Activated T-helper 2 cell treated with anti-CD3 and anti-CD28 coated beads, Interferon-gamma antibody, Interleukin-2, Interleukin-4, amounts not matched to agents 10 μg/mL and 5 μg/mL and 100 μg/mL, durations not matched to agents 14 hours and 24 hours and 36 hours (primary cell): ENCODE data around the gene MRPL43. TPM values are rescaled to one million over a fixed set of nuclear protein-coding genes. Genes with fewer than 3 reads are reported as not detected.

Source experiments
- DNase-seq: peaks from one replicate; pipeline ENCODE4 v3.0.0; 2021; ENCODE audit warnings: low spot score
- H3K27ac Mint-ChIP-seq: one replicate; pipeline ENCODE4 v1.8.0; 2021; ENCODE audit warnings: mixed read lengths
- H3K27me3 Mint-ChIP-seq: one replicate; pipeline ENCODE4 v1.8.0; 2021; ENCODE audit warnings: low read depth, mixed read lengths
- H3K36me3 Mint-ChIP-seq: one replicate; pipeline ENCODE4 v1.8.0; 2021; ENCODE audit warnings: low read depth, mixed read lengths
- H3K4me1 Mint-ChIP-seq: one replicate; pipeline ENCODE4 v1.8.0; 2021; ENCODE audit warnings: low read depth, mixed read lengths
- H3K4me3 Mint-ChIP-seq: one replicate; pipeline ENCODE4 v1.8.0; 2021; ENCODE audit warnings: low read depth, mild to moderate bottlenecking, moderate library complexity, mixed read lengths
- H3K9me3 Mint-ChIP-seq: one replicate; pipeline ENCODE4 v1.8.0; 2021; ENCODE audit warnings: mixed read lengths
- intact Hi-C: fragments of 100-400 bp; cut with micrococcal nuclease; formaldehyde crosslinking; loops from one replicate; pipeline ENCODE4 v1.15.1; 2023
- total RNA-seq: library from RNA; stranded (reverse); gene quantifications from 2 replicates; pipeline ENCODE4 v1.2.3, GENCODE V29; 2022

Gene MRPL43
- total RNA-seq, 1 donor from 2014 or later: 62.7 TPM

GRCh38 chr10:100970914-100971811 is 16.1 kb downstream of the MRPL43 start:
- Mint-ChIP-seq H3K27me3 (no peaks in the 10 kb centered on the region), H3K4me3 (peak overlapping the region; percentile 49), H3K36me3 (no peaks in the 10 kb centered on the region), H3K9me3 (no peaks in the 10 kb centered on the region), H3K4me1 (peaks cover 2% of the 10 kb centered on the region), H3K27ac (no peak overlapping the region)
- intact Hi-C loops: no loop called here
- DNase-seq: no peak

- no peak for DNase-seq
- Mint-ChIP-seq H3K27me3 (no peaks in the 10 kb centered on the region), H3K4me3 (peak overlapping the region; percentile 36)
Observed at GRCh38 chr10:100970076-100970913, 17.0 kb downstream of the MRPL43 start.

GRCh38 chr10:100969187-100970075 is 17.9 kb downstream of the MRPL43 start, which contains the start of gene SEMA4G:
Gene SEMA4G (plus strand): TSS chr10:100969504. CDS start chr10:100972913, 3,409 bp downstream.
- no peak for DNase-seq
- intact Hi-C loops: loop anchor here (5.0 kb wide), 1 partner anchor 43 kb away; no protein-coding TSS in a partner anchor
- Mint-ChIP-seq H3K27ac (no peak within 1 kb of the TSS), H3K36me3 (peaks cover 2% of the 10 kb centered on the region), H3K9me3 (no peaks in the 10 kb centered on the region), H3K4me1 (peaks cover 2% of the 10 kb centered on the region), H3K4me3 (peak within 1 kb of the TSS; percentile 70), H3K27me3 (no peaks in the 10 kb centered on the region)

More at GRCh38 chr10:100970076-100970913, 17.0 kb downstream of the MRPL43 start:
- Mint-ChIP-seq H3K9me3 (no peaks in the 10 kb centered on the region), H3K4me1 (peaks cover 2% of the 10 kb centered on the region), H3K27ac (no peak overlapping the region), H3K36me3 (peaks cover 2% of the 10 kb centered on the region)
- intact Hi-C loops: no loop called here

- H3K4me1 Mint-ChIP-seq: peaks cover 2% of the 10 kb centered on the region
- intact Hi-C loops: loop anchor here (5.0 kb wide), 1 partner anchor 43 kb away; no protein-coding TSS in a partner anchor
- H3K36me3 Mint-ChIP-seq: peaks cover 2% of the 10 kb centered on the region
- DNase-seq: no peak
- peak overlapping the region; percentile 70 for H3K4me3 Mint-ChIP-seq
- no peak overlapping the region for H3K27ac Mint-ChIP-seq
- no peaks in the 10 kb centered on the region for H3K9me3 Mint-ChIP-seq
- no peaks in the 10 kb centered on the region for H3K27me3 Mint-ChIP-seq
Observed at GRCh38 chr10:100968863-100969186, 18.5 kb downstream of the MRPL43 start.

- no peaks in the 10 kb centered on the region for H3K27me3 Mint-ChIP-seq
- DNase-seq: no peak
- H3K4me1 Mint-ChIP-seq: peaks cover 2% of the 10 kb centered on the region
- no peaks in the 10 kb centered on the region for H3K9me3 Mint-ChIP-seq
- no peak overlapping the region for H3K27ac Mint-ChIP-seq
- peaks cover 2% of the 10 kb centered on the region for H3K36me3 Mint-ChIP-seq
- peak overlapping the region; percentile 60 for H3K4me3 Mint-ChIP-seq
- intact Hi-C loops: loop anchor here (5.0 kb wide), 1 partner anchor 44 kb away; no protein-coding TSS in a partner anchor
Observed at GRCh38 chr10:100968062-100968736, 19.1 kb downstream of the MRPL43 start.

- H3K4me1 Mint-ChIP-seq: peaks cover 2% of the 10 kb centered on the region
- no peaks in the 10 kb centered on the region for H3K9me3 Mint-ChIP-seq
- no peak for DNase-seq
- no peaks in the 10 kb centered on the region for H3K27me3 Mint-ChIP-seq
- no peak overlapping the region for H3K27ac Mint-ChIP-seq
- intact Hi-C loops: loop anchor here (5.0 kb wide), 1 partner anchor 45 kb away; no protein-coding TSS in a partner anchor
- H3K36me3 Mint-ChIP-seq: peaks cover 11% of the 10 kb centered on the region
- H3K4me3 Mint-ChIP-seq: no peak overlapping the region
Observed at GRCh38 chr10:100967332-100967731, 20.0 kb downstream of the MRPL43 start.

- H3K4me3 Mint-ChIP-seq: no peak overlapping the region
- peaks cover 12% of the 10 kb centered on the region for H3K36me3 Mint-ChIP-seq
- no peaks in the 10 kb centered on the region for H3K27me3 Mint-ChIP-seq
- DNase-seq: no peak
- intact Hi-C loops: loop anchor here (5.0 kb wide), 1 partner anchor 45 kb away; no protein-coding TSS in a partner anchor
- H3K9me3 Mint-ChIP-seq: no peaks in the 10 kb centered on the region
- no peak overlapping the region for H3K27ac Mint-ChIP-seq
- peaks cover 2% of the 10 kb centered on the region for H3K4me1 Mint-ChIP-seq
Observed at GRCh38 chr10:100966887-100967286, 20.4 kb downstream of the MRPL43 start.

GRCh38 chr10:100965820-100966219 is 21.5 kb downstream of the MRPL43 start:
- Mint-ChIP-seq H3K27ac (no peak overlapping the region), H3K4me3 (no peak overlapping the region), H3K27me3 (no peaks in the 10 kb centered on the region), H3K9me3 (no peaks in the 10 kb centered on the region), H3K36me3 (peaks cover 15% of the 10 kb centered on the region), H3K4me1 (peaks cover 2% of the 10 kb centered on the region)
- intact Hi-C loops: loop anchor here (5.0 kb wide), 1 partner anchor 46 kb away; no protein-coding TSS in a partner anchor
- DNase-seq: no peak

- H3K9me3 Mint-ChIP-seq: no peaks in the 10 kb centered on the region
- H3K27me3 Mint-ChIP-seq: no peaks in the 10 kb centered on the region
- H3K27ac Mint-ChIP-seq: no peak overlapping the region
- H3K36me3 Mint-ChIP-seq: peaks cover 30% of the 10 kb centered on the region
- no peaks in the 10 kb centered on the region for H3K4me1 Mint-ChIP-seq
- intact Hi-C loops: no loop called here
- no peak overlapping the region for H3K4me3 Mint-ChIP-seq
- DNase-seq: no peak
Observed at GRCh38 chr10:100963826-100964225, 23.5 kb downstream of the MRPL43 start.

GRCh38 chr10:100962351-100963080 is 24.8 kb downstream of the MRPL43 start:
- Mint-ChIP-seq H3K27ac (no peak overlapping the region), H3K27me3 (no peaks in the 10 kb centered on the region), H3K9me3 (no peaks in the 10 kb centered on the region), H3K36me3 (peaks cover 36% of the 10 kb centered on the region), H3K4me1 (no peaks in the 10 kb centered on the region), H3K4me3 (no peak overlapping the region)
- intact Hi-C loops: no loop called here
- no peak for DNase-seq

GRCh38 chr10:100960251-100960650 is 27.0 kb downstream of the MRPL43 start:
- intact Hi-C loops: no loop called here
- H3K36me3 Mint-ChIP-seq: peaks cover 45% of the 10 kb centered on the region
- no peak for DNase-seq
- peaks cover 7% of the 10 kb centered on the region for H3K4me1 Mint-ChIP-seq
- no peak overlapping the region for H3K4me3 Mint-ChIP-seq
- H3K27me3 Mint-ChIP-seq: no peaks in the 10 kb centered on the region
- no peaks in the 10 kb centered on the region for H3K9me3 Mint-ChIP-seq
- no peak overlapping the region for H3K27ac Mint-ChIP-seq
